Measurements from ENCODE around the gene PRSS50.
"Not testable (repeated sequence)": the region's sequence is repeated elsewhere in the genome, so short reads cannot be mapped to it uniquely, and the experiment has no call there.

The PRSS50 gene, protein sequence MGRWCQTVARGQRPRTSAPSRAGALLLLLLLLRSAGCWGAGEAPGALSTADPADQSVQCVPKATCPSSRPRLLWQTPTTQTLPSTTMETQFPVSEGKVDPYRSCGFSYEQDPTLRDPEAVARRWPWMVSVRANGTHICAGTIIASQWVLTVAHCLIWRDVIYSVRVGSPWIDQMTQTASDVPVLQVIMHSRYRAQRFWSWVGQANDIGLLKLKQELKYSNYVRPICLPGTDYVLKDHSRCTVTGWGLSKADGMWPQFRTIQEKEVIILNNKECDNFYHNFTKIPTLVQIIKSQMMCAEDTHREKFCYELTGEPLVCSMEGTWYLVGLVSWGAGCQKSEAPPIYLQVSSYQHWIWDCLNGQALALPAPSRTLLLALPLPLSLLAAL

DNA sequence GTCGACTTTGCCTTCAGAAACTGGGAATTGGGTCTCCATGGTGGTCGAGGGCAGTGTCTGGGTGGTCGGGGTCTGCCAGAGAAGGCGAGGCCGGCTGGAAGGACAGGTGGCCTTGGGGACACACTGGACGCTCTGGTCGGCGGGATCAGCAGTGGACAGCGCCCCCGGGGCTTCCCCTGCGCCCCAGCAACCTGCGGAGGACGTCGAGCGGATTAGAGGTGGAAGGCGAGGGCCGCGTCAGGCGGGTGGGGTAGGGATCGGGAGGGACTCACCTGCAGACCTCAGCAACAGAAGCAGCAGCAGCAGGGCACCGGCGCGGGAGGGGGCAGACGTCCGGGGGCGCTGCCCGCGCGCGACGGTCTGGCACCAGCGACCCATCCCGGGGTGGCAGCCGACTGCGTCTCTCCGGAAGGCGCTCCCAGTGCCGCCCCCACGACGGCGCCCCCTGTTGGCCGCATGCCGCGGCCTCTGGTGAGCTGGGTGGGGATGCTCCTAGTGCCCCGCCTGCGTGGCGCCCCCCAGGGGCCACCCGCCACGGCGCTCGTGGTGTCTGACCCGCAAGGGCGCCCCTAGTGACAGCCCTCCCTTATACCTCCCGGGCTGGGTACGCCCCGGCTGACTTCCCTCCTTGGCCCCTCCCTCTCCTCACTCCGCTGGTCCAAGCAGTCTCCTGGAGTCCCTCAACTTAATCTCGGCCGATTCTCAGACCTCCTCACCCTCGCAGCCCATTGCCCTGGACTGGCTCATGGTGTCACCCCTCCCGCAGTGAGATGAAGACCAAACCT is at the start of gene PRSS50:
Gene PRSS50, minus strand, starts transcription at position 423 of the 785 bp plus-strand sequence. Its CDS starts 45 bp downstream, at position 378.
- no peak within 1 kb of the TSS for H3K4me3 ChIP-seq (ENCODE audit: low read depth, low read length)
- TF ChIP-seq, protein P1, sequence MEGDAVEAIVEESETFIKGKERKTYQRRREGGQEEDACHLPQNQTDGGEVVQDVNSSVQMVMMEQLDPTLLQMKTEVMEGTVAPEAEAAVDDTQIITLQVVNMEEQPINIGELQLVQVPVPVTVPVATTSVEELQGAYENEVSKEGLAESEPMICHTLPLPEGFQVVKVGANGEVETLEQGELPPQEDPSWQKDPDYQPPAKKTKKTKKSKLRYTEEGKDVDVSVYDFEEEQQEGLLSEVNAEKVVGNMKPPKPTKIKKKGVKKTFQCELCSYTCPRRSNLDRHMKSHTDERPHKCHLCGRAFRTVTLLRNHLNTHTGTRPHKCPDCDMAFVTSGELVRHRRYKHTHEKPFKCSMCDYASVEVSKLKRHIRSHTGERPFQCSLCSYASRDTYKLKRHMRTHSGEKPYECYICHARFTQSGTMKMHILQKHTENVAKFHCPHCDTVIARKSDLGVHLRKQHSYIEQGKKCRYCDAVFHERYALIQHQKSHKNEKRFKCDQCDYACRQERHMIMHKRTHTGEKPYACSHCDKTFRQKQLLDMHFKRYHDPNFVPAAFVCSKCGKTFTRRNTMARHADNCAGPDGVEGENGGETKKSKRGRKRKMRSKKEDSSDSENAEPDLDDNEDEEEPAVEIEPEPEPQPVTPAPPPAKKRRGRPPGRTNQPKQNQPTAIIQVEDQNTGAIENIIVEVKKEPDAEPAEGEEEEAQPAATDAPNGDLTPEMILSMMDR (IDR thresholded peaks at IDR 0.05; ENCODE audit: borderline replicate concordance, insufficient read depth, low read depth, low read length), result peak; percentile 43

DNA sequence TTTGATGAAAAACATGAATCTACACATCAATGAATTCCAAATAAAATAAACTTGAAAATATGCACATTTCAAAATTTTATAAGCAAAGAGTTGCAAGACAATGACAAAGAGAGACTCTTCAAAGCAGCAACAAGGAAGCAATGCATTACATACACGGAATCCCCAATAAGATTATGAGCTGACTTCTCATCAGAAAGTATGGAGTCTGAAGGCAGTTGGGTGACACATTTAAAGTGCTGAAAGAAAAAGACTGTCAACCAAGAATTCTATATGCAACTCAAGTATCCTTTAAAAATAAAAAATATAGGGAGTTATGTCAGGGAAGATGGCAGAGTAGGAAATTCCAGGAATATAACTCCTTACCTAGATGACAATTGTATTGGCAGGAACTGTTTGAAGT is 46.5 kb upstream of the PRSS50 start:
- no peak overlapping the region for H3K4me3 ChIP-seq (ENCODE audit: low read depth, low read length)
- TF ChIP-seq, protein P1 (IDR thresholded peaks at IDR 0.05; ENCODE audit: borderline replicate concordance, insufficient read depth, low read depth, low read length), result no peak

DNA sequence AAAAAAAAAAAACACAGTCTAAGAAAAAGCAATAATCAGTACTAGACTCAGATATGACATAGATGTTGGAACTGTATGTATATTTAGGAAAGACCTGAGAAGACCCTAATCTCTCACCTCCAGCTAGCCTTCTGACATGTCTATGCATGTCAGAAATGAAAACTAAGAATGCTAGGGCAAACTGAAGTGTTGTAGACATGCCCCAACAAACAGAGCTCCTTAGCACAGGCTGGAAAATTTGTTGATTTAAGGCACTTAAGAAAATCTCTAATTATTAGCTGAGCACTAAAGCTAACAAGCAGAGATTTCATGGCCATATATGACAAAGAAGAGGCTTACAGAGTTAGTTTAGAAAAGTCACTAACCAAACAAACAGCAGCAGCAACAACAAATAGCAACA is 45.5 kb upstream of the PRSS50 start:
- TF ChIP-seq, protein P1 (IDR thresholded peaks at IDR 0.05; ENCODE audit: borderline replicate concordance, insufficient read depth, low read depth, low read length), result no peak
- H3K4me3 ChIP-seq (ENCODE audit: low read depth, low read length), result no peak overlapping the region

DNA sequence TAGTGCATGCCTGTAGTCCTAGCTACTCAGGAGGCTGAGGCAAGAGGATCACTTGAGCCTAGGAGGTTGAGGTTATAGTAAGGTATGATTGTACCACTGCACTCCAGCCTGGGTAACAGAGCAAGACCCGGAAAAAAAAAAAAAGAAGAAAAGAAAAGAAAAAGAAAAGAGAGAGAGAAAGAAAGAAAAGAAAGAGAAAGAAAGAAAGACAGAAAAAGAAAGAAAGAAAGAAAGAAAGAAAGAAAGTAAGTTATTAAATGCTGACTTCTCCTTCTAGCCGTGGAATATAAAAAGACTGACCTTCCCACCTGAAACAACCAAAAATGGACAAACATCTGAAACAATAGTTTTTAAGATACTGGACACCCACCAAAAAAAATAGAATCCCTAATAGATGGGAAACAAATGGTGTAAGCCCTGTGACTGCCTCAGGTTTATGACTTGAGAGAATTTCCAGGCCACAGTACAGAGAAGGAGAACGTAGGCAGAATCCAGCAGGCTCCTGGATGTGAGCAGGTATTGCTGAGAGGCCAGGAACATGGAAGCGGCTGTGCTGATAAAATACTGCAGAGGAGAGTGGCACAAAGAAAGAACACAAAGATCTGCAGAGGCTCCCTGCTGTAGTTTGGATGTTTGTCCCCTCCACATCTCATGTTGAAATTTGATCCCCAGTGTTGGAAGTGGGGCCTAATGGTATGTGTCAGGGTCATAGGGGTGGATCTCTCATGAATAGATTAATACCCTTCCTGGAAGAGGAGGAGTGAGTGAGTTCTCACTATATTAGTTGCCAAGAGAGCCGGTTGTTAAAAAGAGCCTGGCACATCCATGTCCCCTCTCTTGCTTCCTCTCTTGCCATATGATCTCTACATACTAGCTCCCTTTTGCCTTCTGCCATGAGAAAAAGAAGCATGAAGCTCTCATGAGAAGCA is 41.8 kb upstream of the PRSS50 start:
- TF ChIP-seq, protein P1 (IDR thresholded peaks at IDR 0.05; ENCODE audit: borderline replicate concordance, insufficient read depth, low read depth, low read length), result no peak
- H3K4me3 ChIP-seq (ENCODE audit: low read depth, low read length), result no peak overlapping the region

DNA sequence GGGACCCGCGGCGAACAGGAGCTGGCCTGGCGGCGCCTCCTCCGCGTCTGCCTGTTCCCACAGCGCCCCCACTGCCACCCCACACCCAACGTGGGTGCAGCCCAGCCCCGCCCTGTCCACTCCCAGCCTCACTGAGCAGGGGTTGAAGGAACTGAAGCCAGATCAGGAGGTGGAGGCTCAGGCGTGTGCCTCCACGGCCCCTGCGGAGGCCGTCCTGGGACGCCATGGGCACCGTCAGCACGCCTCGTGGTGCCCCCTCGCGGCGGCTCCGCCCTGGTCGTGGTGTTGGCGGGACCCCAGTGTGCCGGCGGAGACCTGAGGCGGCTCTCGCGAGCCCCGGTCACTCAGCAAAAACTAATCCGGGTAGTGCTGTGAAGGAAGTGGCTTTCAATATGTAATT is 39.0 kb upstream of the PRSS50 start:
- no peak overlapping the region for H3K4me3 ChIP-seq (ENCODE audit: low read depth, low read length)
- TF ChIP-seq, protein P1 (IDR thresholded peaks at IDR 0.05; ENCODE audit: borderline replicate concordance, insufficient read depth, low read depth, low read length), result no peak

DNA sequence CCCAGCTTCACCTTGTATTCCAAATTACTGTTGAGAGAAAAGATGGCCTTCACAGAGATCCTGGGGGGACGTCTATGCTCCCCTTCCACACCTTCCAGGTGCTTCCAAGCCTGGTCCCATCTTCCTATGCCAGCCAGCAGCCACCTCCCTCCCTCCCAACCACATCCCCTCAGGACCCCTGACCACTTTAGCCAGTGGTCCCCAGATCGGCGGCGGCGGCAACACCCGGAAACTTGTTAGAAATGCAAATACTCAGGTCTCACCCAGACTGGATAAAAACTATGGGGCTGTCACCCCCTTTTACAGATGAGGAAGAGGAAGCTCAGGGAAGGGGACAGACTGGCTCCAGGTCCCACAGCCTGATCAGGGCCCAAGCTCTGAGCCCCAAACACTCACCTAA is 38.0 kb upstream of the PRSS50 start:
- TF ChIP-seq, protein P1 (IDR thresholded peaks at IDR 0.05; ENCODE audit: borderline replicate concordance, insufficient read depth, low read depth, low read length), result no peak
- H3K4me3 ChIP-seq (ENCODE audit: low read depth, low read length), result no peak overlapping the region

DNA sequence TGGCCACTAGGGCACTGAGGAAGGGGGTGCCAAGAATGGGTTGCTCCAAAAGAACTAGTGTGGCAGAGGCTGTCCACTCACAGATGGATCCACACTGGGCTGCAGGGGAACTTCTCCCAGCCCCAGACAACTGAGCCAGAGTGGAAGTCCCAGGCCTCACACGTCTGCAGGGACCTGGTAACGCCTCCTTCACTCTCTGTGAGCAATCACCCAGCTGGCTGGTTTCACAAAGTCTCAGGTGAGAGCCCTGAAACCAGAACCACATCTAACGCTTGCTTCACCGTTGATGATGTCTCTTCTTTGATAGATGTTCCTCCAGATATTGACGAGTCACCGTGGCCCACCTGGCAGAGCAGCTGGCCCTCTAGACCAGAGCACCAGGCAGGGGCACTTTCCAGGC is 35.5 kb upstream of the PRSS50 start:
- not testable (repeated sequence) for H3K4me3 ChIP-seq (ENCODE audit: low read depth, low read length)

Measured in GM12875 (cell line).